Neural progenitor cell (in vitro differentiated cells): ENCODE measurements around the gene CCDC97. TPM values are rescaled to one million over a fixed set of nuclear protein-coding genes. Genes with fewer than 3 reads are reported as not detected.

Experiments
- DNase-seq: peaks from one replicate; pipeline ENCODE4 v3.0.0-alpha.2; 2016; ENCODE audit warnings: low spot score
- H2AFZ ChIP-seq: fragments of 200-600 bp; sonication (generic); replicated peaks from 2 replicates; pipeline ENCODE4 v1.6.1; 2016; ENCODE audit warnings: antibody characterized with exemption
- H3F3A ChIP-seq: fragments of 200-600 bp; sonication (generic); 2 replicates; pipeline ENCODE4 v1.6.1; 2016; ENCODE audit warnings: antibody characterized with exemption, low read depth
- H3K27ac ChIP-seq: fragments of 200-600 bp; sonication (generic); 2 replicates; pipeline ENCODE4 v1.5.1; 2016; ENCODE audit warnings: mild to moderate bottlenecking
- H3K27me3 ChIP-seq: fragments of 200-600 bp; sonication (generic); 2 replicates; pipeline ENCODE4 v1.6.1; 2016; ENCODE audit warnings: mild to moderate bottlenecking, moderate library complexity
- H3K36me3 ChIP-seq: fragments of 200-600 bp; sonication (generic); 2 replicates; pipeline ENCODE4 v1.5.1; 2016
- H3K4me1 ChIP-seq: fragments of 200-600 bp; sonication (generic); 2 replicates; pipeline ENCODE4 v1.6.1; 2016; ENCODE audit warnings: mixed run types
- H3K4me2 ChIP-seq: fragments of 200-600 bp; sonication (generic); 2 replicates; pipeline ENCODE4 v1.6.1; 2016
- H3K4me3 ChIP-seq: fragments of 200-600 bp; sonication (generic); 2 replicates; pipeline ENCODE4 v1.5.1; 2016
- H3K79me2 ChIP-seq: fragments of 200-600 bp; sonication (generic); 2 replicates; pipeline ENCODE4 v1.6.1; 2016; ENCODE audit warnings: low read depth
- H3K9ac ChIP-seq: fragments of 200-600 bp; sonication (generic); 2 replicates; pipeline ENCODE4 v1.6.1; 2016
- H3K9me3 ChIP-seq: fragments of 200-600 bp; sonication (generic); 2 replicates; pipeline ENCODE4 v1.5.1; 2016; ENCODE audit warnings: low read depth
- H4K20me1 ChIP-seq: fragments of 200-600 bp; sonication (generic); 2 replicates; pipeline ENCODE4 v1.6.1; 2016; ENCODE audit warnings: low read depth
- H3K27ac Mint-ChIP-seq: 3 replicates; pipeline ENCODE4 v1.8.0; 2021; ENCODE audit warnings: mixed read lengths
- H3K27me3 Mint-ChIP-seq: 2 replicates; pipeline ENCODE4 v1.8.0; 2022; ENCODE audit warnings: low read depth, mild to moderate bottlenecking, inconsistent platforms, moderate library complexity, mixed read lengths; ENCODE audit not compliant: insufficient read depth
- H3K36me3 Mint-ChIP-seq: 3 replicates; pipeline ENCODE4 v1.8.0; 2021; ENCODE audit warnings: mixed read lengths
- H3K4me1 Mint-ChIP-seq: 3 replicates; pipeline ENCODE4 v1.8.0; 2021; ENCODE audit warnings: mixed read lengths
- H3K4me3 Mint-ChIP-seq: 3 replicates; pipeline ENCODE4 v1.8.0; 2021; ENCODE audit warnings: mild to moderate bottlenecking, moderate library complexity, mixed read lengths
- H3K9me3 Mint-ChIP-seq: 3 replicates; pipeline ENCODE4 v1.8.0; 2020; ENCODE audit warnings: mixed read lengths
- EZH2 ChIP-seq: fragments of 200-600 bp; sonication (generic); IDR thresholded peaks from 2 replicates; pipeline ENCODE4 v1.6.1; 2017; ENCODE audit warnings: antibody characterized with exemption, mild to moderate bottlenecking, moderate library complexity
- EZH2phosphoT487 ChIP-seq: fragments of 200-600 bp; sonication (generic); IDR thresholded peaks from 2 replicates; pipeline ENCODE4 v1.6.1; 2017; ENCODE audit warnings: antibody characterized with exemption
- total RNA-seq: library from RNA; depleted of rRNA; stranded (reverse); fragments of >200 nt; gene quantifications from 2 replicates; pipeline ENCODE4 v1.2.3, GENCODE V29; 2015; ENCODE audit warnings: low replicate concordance
- TF ChIP-seq, protein P1 (sequence below): fragments of 200-600 bp; sonication (generic); IDR thresholded peaks from 2 replicates; pipeline ENCODE4 v1.5.1; 2017; ENCODE audit warnings: antibody characterized with exemption, mild to moderate bottlenecking

CCDC97 gene
- total RNA-seq, 1 donor from 2014 or later, result 19.1 TPM

- H3K4me1 Mint-ChIP-seq, result peaks cover 48% of the 10 kb centered on the region
- H4K20me1 ChIP-seq, result peaks cover 21% of the 10 kb centered on the region
Observed at GRCh38 chr19:41324231-41324702, 14.3 kb downstream of the CCDC97 start.

GRCh38 chr19:41324921-41325639, 15.1 kb downstream of the CCDC97 start:
- peak overlapping the region; percentile 46 for H3K4me3 ChIP-seq
- no peak overlapping the region for H3K27ac ChIP-seq
- peaks cover 12% of the 10 kb centered on the region for H3K27me3 ChIP-seq
- H3K9ac ChIP-seq, result no peak overlapping the region
- no peak overlapping the region for H2AFZ ChIP-seq
- H3K9me3 ChIP-seq, result no peaks in the 10 kb centered on the region
- Mint-ChIP-seq H3K27me3 (peaks cover 11% of the 10 kb centered on the region), H3K27ac (peak overlapping the region; percentile 85), H3K4me3 (peak overlapping the region; percentile 77), H3K36me3 (no peaks in the 10 kb centered on the region), H3K9me3 (no peaks in the 10 kb centered on the region), H3K4me1 (peaks cover 48% of the 10 kb centered on the region)
- peaks cover 21% of the 10 kb centered on the region for H4K20me1 ChIP-seq
- H3K79me2 ChIP-seq, result no peaks in the 10 kb centered on the region
- peak overlapping the region; percentile 87 for H3K4me2 ChIP-seq
- H3F3A ChIP-seq, result peaks cover 21% of the 10 kb centered on the region
- DNase-seq, result peak; percentile 60
- TF ChIP-seq EZH2phosphoT487 (no peak), EZH2 (no peak)
- TF ChIP-seq, protein P1, sequence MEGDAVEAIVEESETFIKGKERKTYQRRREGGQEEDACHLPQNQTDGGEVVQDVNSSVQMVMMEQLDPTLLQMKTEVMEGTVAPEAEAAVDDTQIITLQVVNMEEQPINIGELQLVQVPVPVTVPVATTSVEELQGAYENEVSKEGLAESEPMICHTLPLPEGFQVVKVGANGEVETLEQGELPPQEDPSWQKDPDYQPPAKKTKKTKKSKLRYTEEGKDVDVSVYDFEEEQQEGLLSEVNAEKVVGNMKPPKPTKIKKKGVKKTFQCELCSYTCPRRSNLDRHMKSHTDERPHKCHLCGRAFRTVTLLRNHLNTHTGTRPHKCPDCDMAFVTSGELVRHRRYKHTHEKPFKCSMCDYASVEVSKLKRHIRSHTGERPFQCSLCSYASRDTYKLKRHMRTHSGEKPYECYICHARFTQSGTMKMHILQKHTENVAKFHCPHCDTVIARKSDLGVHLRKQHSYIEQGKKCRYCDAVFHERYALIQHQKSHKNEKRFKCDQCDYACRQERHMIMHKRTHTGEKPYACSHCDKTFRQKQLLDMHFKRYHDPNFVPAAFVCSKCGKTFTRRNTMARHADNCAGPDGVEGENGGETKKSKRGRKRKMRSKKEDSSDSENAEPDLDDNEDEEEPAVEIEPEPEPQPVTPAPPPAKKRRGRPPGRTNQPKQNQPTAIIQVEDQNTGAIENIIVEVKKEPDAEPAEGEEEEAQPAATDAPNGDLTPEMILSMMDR, result no peak
- no peaks in the 10 kb centered on the region for H3K36me3 ChIP-seq
- peaks cover 18% of the 10 kb centered on the region for H3K4me1 ChIP-seq

More at GRCh38 chr19:41324231-41324702, 14.3 kb downstream of the CCDC97 start:
- Histone ChIP-seq H3K27me3 (peaks cover 12% of the 10 kb centered on the region), H2AFZ (no peak overlapping the region), H3K9ac (no peak overlapping the region), H3K4me2 (peak overlapping the region; percentile 87), H3K36me3 (no peaks in the 10 kb centered on the region), H3K9me3 (no peaks in the 10 kb centered on the region), H3K27ac (no peak overlapping the region), H3K4me1 (peaks cover 18% of the 10 kb centered on the region), H3K4me3 (peak overlapping the region; percentile 46), H3F3A (peaks cover 21% of the 10 kb centered on the region), H3K79me2 (no peaks in the 10 kb centered on the region)
- Mint-ChIP-seq H3K27me3 (peaks cover 11% of the 10 kb centered on the region), H3K4me3 (peak overlapping the region; percentile 77), H3K27ac (no peak overlapping the region), H3K36me3 (no peaks in the 10 kb centered on the region), H3K9me3 (no peaks in the 10 kb centered on the region)
- TF ChIP-seq, protein P1, result no peak
- TF ChIP-seq EZH2phosphoT487 (no peak), EZH2 (no peak)
- no peak for DNase-seq

- peaks cover 18% of the 10 kb centered on the region for H3K4me1 ChIP-seq
- H3K27ac Mint-ChIP-seq, result no peak overlapping the region
Observed at GRCh38 chr19:41325640-41325946, 15.6 kb downstream of the CCDC97 start.

More at GRCh38 chr19:41325640-41325946, 15.6 kb downstream of the CCDC97 start:
- Histone ChIP-seq H3F3A (peaks cover 21% of the 10 kb centered on the region), H3K79me2 (no peaks in the 10 kb centered on the region), H2AFZ (no peak overlapping the region), H3K27ac (no peak overlapping the region), H3K4me2 (peak overlapping the region; percentile 87), H3K27me3 (peaks cover 12% of the 10 kb centered on the region), H3K9me3 (no peaks in the 10 kb centered on the region), H3K4me3 (peak overlapping the region; percentile 46), H4K20me1 (peaks cover 21% of the 10 kb centered on the region), H3K9ac (peak overlapping the region; percentile 10), H3K36me3 (no peaks in the 10 kb centered on the region)
- Mint-ChIP-seq H3K4me3 (peak overlapping the region; percentile 76), H3K36me3 (no peaks in the 10 kb centered on the region), H3K9me3 (no peaks in the 10 kb centered on the region), H3K27me3 (peaks cover 11% of the 10 kb centered on the region), H3K4me1 (peaks cover 48% of the 10 kb centered on the region)
- no peak for DNase-seq
- TF ChIP-seq EZH2, result no peak
- no peak for TF ChIP-seq EZH2phosphoT487
- TF ChIP-seq, protein P1, result no peak
